Fibroblast of villous mesenchyme (primary cell): ENCODE measurements around the gene BLOC1S2. TPM values are rescaled to one million over a fixed set of nuclear protein-coding genes. Genes with fewer than 3 reads are reported as not detected.

Source experiments
- DNase-seq: peaks from one replicate; pipeline ENCODE4 v3.0.0-alpha.2; 2010; ENCODE audit warnings: low read depth
- H3K4me3 ChIP-seq: 2 replicates; pipeline ENCODE4 v1.5.1; 2011; ENCODE audit warnings: low read depth, mild to moderate bottlenecking, low read length
- CTCF ChIP-seq: IDR thresholded peaks from 2 replicates; pipeline ENCODE4 v1.5.1; 2012; ENCODE audit warnings: low read depth, mild to moderate bottlenecking, low read length; ENCODE audit not compliant: insufficient read depth
- total RNA-seq: library from RNA; depleted of rRNA; stranded (reverse); fragments of >200 nt; gene quantifications from 2 replicates; pipeline ENCODE4 v1.2.3, GENCODE V29; 2012

BLOC1S2 gene
- 35.0 and 40.9 TPM in 2 replicates for total RNA-seq

DNA sequence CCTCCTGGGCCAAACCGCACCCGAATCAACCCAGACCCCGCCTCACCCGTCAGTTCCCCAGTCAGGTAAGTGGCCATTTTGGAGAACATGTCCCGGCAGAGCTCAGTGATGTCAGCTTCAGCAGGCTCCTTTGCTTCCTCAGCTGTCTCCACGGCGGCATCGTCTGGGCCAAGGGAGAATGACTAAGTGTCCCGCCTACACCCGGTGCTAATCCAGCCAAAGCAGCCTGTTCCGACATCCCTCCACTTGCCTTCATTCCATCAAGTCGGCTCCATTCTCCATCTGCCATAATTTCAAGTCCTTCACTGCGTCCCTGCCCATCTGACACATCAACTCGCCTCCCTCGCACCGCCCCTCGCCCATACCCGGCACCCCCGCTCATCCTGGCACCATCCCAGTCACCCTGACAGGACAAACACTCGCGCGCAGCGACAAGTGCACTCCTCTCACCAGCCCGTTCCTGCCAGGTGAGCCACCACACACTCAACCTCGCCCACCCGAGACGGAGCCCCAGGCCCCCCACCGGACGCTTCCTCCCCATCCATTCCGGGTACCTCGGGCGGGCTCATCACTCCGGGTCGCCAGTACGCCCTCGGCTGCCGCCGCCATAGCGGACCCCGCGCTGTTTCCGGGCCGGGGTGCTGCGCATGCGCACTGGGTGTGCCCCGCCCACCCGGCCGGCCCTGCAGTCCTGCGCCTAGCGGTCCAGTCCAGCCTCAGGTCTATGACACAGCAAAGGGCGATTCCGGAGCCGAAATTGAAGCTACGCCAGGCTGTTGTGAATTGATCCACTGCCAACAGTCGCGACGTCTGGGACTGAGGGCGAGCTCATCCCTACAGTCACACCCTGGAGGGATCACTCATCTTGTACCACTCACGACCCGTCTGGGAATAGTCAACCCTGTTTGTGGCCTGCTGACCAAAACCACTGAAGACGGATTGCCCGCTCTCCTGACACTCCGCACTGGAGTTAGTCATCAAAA is at the start of gene BLOC1S2:
Gene BLOC1S2, minus strand, starts transcription at position 630 of the 983 bp plus-strand sequence. Its CDS starts 21 bp downstream, at position 609.
- no peak for TF ChIP-seq CTCF
- H3K4me3 ChIP-seq, result peak within 1 kb of the TSS; percentile 99
- peak; percentile 88 for DNase-seq

GRCh38 chr10:100334762-100335161 is 48.3 kb upstream of the BLOC1S2 start:
- H3K4me3 ChIP-seq, result no peak overlapping the region
- no peak for TF ChIP-seq CTCF
- no peak for DNase-seq

DNA sequence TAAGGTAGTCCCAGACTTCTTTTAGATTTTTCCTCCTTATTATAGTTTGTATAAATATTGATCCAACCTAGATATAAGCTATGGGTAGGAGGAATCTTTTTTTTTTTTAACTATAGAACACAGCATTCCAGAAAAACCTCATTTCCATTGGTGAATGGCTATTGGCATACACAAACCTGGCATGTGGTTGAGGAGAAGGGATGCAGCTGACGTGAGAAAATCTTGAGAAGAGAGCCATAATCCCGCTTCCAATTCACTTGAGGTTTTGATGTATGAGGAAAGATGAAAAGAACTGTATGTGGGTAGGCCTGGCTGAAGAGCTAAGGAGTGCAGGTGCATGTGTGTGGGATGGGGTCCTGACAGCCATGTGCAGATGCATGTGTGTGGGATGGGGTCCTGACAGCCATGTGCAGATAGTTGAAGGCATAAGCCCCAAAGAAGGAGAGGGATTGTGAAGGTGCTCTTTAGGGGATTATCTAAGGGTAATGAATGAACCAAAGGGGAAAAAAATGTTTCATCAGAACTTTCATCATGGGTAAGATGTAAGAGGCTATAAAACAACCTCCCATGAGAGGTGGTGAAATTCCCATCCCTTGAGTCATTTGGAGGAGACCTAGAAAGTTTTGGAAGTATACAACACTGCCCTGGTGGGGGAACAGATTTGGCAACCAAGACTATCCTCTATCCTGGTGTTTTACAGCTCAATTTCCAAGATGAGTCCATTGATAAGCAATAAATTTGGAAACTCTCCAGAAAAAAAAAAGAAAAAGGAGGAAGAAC is 47.4 kb upstream of the BLOC1S2 start:
- no peak for DNase-seq
- no peak overlapping the region for H3K4me3 ChIP-seq
- no peak for TF ChIP-seq CTCF

GRCh38 chr10:100333106-100333505 is 46.6 kb upstream of the BLOC1S2 start:
- no peak overlapping the region for H3K4me3 ChIP-seq
- TF ChIP-seq CTCF, result no peak
- DNase-seq, result no peak

DNA sequence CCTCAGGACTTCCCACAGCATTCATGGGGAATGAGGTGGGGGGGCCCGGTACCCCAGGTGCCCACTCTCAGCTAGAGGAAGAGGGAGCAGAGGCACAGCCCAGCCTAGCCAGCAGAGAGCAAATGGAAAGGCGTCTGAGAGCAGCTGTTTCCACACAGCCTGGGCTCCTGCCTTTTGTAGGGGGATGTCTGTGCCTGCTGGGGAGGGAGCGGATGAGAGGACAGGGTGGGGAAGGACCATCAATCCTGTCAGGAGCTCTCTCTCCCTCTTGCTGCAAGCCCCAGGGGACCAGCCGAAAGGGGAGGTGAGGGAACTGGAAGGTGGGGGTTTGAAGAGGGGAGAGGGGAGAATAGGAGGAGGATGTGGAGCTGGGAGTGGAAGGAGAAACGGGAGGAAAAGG is 43.6 kb upstream of the BLOC1S2 start, which contains the start of gene PKD2L1:
Gene PKD2L1, minus strand, starts transcription at position 150 of the 400 bp plus-strand sequence. Its CDS starts 125 bp downstream, at position 25.
- no peak within 1 kb of the TSS for H3K4me3 ChIP-seq
- DNase-seq, result no peak
- no peak for TF ChIP-seq CTCF

DNA sequence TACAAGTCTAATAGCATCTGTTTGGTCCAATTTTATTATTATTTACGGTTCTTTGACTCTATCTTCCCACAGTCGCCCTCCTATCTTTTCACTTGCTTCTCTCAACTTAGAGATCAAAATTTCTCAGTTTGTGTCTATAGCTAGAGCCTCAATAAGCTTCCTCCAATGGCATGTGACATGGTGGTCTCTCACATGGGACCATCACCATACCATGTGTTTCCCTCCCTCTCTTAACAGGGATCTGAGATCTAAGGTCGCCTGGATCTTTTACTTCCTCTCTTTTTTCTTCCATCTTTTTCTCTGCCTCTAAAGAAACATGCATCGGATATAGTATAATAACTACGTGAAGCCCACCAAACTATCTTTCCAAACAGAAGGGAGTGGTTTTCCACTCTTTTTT is 41.7 kb upstream of the BLOC1S2 start:
- TF ChIP-seq CTCF, result no peak
- DNase-seq, result no peak
- H3K4me3 ChIP-seq, result no peak overlapping the region
